Measurements from ENCODE around the gene PTPRD.
"Not testable (repeated sequence)": the region's sequence is repeated elsewhere in the genome, so short reads cannot be mapped to it uniquely, and the experiment has no call there.

Gene PTPRD

DNA sequence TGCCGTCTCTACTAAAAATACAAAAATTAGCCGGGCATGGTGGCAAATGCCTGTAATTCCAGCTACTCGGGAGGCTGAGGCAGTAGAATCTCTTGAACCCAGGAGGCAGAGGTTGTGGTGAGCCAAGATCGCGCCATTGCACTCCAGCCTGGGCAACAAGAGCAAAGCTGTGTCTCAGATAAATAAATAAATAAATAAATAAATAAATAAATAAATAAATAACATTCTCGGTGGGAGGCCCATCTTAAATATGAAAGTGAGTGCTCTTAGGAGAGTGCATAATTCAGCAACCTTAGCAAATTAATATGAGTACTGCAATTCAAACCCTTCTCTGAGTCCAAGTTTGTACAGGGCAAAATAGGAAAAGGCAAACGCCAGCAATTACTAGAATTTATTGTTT lies 1302.1 kb downstream of the PTPRD start:
- DNase-seq (ENCODE audit: low read depth): not testable (repeated sequence)

DNA sequence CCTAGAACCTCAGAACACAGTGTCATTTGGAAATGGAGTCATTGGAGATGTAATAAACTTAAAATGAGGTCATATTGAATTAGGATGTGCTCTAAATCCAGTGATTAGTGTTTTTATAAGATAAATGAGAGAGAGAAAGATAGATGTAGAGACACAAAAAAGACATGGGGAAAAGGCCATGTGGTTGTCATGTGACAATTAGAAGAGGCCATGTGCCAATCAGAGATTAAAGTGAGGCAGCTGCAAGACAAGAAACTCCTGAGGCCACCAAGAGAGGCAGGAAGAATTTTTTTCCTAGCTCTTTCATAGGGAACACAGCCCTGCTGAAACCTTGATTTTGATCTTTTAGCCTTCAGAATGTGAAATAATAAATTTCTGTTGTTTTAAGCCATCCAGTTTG lies 1307.2 kb downstream of the PTPRD start:
- DNase-seq (ENCODE audit: low read depth): no peak

DNA sequence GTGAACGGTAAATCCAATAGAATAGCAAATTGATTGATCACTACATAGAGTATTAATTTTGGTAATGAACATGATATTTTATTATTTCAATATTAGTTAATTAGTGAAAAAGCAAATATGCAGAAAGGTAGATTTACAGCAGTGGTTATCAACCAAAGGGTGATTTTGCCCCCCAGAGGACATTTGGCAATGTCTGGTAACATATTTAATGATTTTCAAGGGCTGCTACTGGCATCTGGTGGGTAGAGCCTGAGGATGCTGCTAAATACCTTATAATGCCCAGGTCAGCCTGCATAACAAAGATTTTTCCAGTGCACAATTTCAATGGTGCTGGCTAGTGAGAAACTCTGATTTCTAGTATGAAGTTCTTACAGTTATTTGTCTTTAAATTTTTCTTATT lies 1313.7 kb downstream of the PTPRD start:
- no peak for DNase-seq (ENCODE audit: low read depth)

DNA sequence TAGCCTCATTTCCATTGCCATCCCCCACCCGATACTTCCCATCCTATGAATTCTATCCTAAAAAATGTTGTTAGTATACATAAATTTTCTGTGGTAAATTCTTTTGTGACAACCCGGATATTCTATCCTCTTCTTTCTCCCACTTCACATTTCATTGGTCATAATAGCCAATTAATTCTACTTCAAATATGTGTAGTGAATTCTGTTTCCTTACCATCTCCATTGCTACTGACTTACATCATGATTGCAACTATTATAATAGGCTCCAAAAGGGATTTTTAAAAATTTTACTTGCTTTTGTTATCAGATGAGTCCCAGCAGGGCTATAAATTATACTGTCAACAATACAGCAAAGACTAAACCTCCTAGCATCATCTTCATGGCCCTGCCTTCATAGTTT lies 1326.8 kb downstream of the PTPRD start:
- no peak for DNase-seq (ENCODE audit: low read depth)

DNA sequence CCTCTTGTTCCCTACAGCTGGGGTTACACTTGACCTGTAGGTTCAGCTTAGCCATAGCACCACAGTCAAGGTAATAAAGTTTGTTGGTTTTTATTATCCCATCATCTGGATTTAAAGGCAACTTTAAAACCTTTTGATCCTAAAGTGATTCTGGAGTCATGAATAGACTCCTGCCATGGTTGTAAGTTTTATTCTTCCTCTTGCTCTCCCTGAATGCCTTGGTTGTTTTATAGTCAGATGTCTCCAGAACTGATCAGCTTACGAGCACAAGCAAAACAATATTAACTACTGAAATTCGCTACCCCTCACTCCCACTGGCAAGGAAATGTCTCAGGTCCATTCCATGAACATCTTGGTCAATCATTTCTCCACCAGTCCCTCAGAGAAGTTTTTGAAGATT lies 1328.6 kb downstream of the PTPRD start:
- DNase-seq (ENCODE audit: low read depth): no peak

DNA sequence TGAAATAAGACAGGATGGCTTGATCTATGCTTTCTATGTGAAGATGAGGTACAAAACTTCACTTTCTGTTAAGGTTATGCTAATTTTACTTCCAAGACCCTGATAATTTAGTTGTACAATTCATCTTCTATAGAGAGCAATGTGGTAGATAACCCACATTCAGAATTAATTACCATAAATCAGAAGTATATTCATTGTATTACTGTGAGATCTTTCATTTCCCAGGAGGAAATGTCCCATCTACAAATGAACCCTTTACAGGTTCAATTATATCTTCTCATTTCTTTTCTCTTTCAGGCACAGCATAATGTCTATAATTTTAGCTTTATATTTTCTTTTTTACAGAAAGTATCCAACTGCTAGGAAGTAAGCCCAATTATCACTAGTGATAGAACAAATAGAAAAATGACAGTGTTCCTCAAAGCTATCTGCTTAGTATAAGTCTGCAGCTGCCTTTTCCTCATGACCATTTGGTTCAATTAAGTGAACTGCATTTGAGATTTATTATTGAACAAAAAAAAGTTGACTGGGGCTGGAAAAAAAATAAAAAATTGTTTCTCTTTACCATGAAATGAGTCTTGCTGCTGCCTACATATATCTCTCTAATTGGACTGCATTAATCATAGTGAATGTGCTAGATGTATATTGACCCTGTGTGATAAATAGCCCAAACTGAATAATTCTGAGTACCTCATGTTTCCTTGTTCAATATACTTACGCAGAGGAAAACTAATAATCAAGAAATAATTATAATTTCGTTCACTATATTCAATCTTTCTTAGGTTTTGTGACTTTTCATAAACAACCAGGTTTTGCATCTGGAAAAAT lies 1329.4 kb downstream of the PTPRD start:
- DNase-seq (ENCODE audit: low read depth): no peak

DNA sequence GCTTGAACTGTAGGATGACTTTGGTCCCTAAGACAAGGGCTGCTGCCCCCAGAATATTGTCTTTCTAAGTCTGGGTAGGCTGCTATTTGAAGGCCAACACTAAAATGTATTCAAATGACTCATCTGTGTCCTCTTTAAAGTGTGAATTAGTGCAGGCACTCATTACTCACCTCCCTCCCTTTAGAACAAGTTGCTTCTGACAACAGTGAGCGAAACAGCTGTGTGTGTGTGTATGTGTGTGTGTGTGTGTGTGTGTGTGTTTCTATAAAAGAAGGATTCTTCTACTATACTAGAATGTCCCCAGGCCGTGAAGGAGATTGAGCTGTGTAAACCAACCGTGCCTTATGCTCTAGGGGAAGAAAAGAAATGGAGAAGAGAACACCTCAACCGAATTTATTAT lies 1337.2 kb downstream of the PTPRD start:
- DNase-seq (ENCODE audit: low read depth): no peak

DNA sequence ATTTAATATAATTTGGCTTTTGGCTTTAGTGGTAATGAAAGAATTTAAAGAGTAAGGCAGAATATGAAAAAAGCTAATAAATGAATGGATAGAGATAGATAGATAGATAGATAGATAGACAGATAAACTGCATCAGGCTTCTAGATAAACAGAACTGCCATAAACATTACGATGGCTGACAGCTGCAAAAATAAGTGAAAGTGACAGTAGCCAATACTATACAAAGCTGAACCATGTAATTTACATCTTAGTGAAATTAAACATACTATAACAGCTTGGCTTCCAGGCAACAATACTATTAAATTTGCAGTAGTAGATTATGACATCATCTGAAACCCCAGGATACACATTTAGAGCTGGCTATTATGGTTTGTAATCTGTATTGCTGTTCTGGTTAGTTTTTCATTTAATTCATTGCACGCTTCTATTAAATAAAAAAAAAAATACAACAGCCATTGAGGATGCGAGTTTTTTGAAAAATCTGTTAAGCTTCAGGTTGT lies 1354.8 kb downstream of the PTPRD start:
- DNase-seq (ENCODE audit: low read depth): no peak

DNA sequence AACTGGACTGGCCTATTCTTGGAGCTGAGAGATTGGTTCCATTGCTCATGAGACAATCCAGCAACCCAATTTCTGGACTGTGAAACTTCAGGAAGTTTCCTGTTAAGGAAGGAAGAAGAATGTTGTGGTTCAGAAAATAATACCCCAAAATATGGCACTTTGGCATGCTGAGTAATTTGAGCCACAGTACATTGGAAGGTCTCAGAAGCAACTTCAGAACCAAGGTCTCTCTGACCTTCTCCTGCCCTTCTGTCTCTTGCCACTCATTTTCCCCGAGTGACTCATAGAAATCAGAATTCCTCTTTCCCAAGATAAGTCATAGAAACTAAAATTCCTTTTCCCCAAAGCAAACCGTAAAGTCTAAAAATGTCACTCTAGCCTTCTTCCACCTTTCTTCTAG lies 1366.1 kb downstream of the PTPRD start:
- DNase-seq (ENCODE audit: low read depth): no peak

DNA sequence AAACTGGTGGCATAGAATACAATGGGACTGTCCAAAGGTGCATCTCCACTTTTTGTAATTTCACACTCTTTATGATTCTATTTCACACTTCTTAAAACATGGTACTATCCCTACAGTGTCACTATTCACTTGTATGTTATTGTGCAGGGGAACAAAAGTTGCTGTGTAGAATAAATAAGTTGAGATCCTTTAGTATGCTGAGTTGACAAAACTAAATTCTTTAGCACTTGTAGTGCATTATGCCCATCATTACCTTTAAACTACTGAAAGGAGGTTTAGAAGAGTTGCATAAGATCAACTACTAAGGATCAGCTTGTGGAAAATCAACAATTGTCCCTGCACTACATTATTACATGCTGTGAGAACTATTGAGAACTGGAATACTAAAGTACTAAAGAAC lies 1380.9 kb downstream of the PTPRD start:
- DNase-seq (ENCODE audit: low read depth): no peak

DNA sequence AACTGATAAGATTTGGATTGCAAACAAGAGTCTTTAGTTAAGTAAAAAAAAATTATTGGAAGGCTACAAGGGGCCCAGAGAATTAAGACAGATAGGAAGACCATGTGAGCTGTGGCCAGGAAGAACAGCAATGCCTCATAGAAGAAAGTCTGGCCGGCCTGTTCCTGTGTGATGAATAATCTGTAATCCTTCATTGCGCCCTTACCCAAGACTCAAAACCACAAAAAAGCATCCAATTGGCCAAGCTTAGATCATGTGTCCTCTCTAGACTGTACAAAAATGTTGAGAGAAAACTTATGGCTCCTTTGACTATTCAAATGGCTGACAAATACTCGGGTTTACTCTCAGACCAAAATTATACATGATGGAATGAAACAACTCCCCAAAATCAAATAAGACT lies 1383.5 kb downstream of the PTPRD start:
- no peak for DNase-seq (ENCODE audit: low read depth)

DNA sequence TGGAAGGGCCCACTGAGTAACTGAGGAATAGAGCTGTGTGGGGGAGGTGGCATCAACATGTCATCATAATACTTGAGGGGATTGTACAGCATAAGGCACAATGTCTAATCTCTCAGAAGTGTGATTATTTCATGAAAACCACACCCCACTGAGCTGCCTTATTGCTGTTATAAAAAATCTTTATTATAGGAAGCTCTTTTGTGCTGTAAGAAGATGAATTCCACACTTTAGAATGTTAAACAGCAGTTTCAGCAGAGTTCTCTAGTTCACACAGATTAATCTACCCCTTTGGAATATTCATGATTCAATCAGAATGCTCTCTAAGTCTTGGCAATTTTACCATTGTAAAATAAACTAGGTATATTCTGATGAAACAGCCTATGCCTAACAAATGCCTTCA lies 1389.6 kb downstream of the PTPRD start:
- DNase-seq (ENCODE audit: low read depth): no peak

DNA sequence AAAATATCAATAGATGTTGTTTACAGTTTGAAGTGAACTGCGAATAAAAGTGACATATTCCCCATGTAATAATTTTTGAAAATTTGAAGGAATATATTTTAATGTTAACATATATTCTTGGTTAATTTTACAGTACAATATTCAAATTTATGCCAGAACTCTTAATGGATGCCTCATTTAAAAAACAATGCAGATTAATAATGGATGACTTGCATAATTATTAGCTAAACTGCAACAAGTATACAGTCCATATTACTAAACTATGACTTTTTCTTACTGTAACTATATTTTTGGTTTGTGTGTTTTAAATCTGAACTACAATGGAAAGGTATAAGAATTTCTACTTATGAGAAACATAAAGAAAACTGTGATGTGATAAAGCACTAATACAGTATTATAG lies 1390.1 kb downstream of the PTPRD start:
- DNase-seq (ENCODE audit: low read depth): no peak

DNA sequence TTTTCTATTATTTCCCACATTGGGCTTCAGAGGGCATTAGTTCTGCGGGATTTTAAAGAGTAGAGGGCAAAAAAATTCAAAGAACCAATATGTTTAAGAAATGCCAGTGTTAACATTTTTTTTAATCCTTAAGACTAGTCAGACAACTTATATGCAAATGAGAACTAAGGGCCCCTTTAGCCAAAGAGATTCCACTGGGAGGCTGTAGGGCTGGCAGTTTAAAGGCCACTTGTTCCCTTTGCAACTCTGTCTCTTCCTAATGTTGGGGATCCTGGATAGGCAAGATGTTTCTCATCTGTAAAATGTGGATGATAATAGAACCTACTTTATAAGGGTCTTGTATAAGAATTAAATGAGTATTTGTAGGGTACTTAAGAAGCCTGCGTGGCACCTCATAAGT lies 1395.9 kb downstream of the PTPRD start:
- no peak for DNase-seq (ENCODE audit: low read depth)

DNA sequence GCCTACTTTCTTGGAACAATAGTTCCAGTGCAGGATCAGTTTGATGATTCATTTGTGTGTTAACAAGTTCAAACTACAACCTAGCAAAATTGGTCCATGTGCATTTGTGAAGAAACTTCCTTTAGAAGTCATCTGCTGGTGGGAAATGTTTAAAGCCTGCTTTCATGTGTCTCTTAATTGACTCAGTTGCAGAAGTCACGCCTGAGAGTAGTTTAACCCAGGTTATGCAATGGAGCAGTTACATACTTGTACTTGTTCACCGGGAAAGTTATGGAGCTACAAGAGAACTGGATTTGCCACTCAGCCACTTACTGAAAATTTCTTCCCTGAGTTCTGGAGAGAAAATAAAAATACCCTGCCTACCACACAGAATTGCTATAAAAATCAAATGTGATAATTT lies 1397.8 kb downstream of the PTPRD start:
- DNase-seq (ENCODE audit: low read depth): no peak

DNA sequence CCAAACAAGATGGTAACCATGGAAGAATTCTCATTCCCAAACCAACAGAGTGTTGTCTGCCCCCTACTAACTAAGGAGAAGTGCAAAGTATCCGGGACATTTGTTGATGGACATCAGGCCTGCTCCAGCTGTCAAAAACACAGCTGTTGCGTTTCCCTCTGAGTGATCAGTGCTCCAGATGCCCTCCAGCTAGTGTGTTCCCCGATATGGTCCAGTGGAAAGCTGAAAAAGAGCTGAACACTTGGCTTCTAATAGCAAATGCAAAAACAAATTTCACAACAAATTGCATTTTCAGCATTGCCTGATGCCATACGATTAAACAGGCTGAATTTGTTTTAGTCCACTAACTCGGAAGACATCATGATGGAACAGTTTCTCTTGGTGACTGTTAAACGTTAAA lies 1398.7 kb downstream of the PTPRD start:
- no peak for DNase-seq (ENCODE audit: low read depth)

DNA sequence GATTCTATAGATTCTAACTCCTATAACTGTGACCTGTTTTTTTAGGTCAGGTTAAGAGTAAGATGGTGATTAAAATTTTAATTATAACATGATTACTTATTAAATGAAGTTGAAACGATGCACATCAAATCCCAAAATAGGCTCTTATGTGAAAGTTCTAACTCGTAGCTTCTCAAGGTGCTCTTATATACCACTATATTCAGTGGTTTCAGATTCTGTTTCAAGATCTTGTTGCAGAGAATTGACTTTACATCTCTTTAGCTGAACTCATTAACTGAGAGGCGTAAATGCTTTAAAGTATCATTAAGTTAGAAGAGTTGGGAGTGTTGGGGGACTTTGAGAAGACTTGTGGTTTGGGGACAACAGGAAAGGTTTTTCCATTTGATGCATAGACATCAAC lies 1399.8 kb downstream of the PTPRD start:
- DNase-seq (ENCODE audit: low read depth): no peak

DNA sequence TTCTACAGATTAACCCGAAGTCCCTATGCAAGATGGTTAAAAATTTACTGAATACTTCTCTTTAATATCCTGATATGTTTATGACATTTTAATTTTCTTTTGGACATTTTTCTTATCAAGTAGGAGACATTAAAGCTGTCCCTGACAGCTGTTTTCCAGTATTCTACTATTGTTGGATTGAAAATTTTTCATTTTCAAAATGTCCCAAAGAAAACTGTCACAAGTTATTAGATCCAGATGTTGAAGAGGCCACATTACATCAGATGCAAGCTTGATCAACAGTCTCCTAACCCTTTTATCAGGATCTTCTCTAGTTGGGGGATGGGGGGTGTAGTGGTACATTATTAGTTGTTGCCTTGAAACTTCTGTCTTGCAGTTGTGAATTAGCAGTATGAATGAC lies 1410.5 kb downstream of the PTPRD start:
- DNase-seq (ENCODE audit: low read depth): no peak

DNA sequence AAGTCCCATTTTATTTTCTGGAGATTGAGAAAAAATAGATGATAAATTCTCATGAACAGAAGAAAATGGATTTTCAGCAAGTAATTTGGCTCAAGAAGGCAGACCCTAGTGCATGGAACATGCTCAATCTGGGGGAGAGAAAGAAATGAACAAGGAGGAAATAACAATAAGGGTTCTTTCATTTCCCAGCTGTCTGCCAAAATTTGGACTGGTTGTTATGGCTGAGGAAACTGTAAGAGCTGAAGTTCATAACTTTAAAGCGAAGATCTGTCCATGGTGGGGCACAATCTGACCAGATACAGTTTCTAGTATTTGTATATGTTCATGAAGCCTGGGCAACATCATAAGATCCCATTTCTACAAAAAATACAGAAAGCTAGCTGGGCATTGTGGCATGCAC lies 1426.7 kb downstream of the PTPRD start:
- no peak for DNase-seq (ENCODE audit: low read depth)

DNA sequence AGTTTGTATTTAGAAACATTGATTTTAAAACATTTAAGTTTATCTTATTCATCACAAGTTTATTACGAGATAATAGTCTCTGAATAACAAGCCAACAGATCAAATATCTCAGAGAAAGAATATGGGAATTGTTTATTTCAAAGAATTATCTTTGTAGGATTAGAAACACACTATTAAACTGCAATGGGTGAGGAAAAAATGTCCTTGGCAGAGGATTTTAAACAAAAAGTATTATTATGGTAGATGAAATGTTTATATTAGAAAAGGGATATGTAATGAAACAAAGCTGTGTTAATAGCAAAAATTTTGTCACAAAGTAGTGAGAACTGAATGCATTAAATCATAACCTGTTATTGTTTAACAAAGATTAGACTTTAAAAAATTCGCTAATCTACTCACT lies 1430.4 kb downstream of the PTPRD start:
- no peak for DNase-seq (ENCODE audit: low read depth)

DNA sequence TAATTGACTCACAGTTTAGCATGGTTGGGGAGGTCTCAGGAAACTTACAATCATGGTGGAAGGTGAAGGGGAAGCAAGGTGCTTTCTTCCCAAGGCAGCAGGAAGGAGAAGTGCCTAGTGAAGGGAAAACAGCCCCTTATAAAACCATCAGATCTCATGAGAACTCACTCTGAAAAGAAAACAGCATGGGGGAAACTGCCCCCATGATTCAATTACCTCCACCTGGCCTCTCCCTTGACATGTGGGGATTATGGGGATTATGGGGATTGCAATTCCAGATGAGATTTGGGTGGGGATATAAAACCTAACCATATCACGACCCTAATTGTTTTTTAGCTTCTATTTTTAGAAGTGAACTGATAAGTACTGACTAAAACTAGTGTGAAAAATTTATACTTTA lies 1435.7 kb downstream of the PTPRD start:
- no peak for DNase-seq (ENCODE audit: low read depth)

DNA sequence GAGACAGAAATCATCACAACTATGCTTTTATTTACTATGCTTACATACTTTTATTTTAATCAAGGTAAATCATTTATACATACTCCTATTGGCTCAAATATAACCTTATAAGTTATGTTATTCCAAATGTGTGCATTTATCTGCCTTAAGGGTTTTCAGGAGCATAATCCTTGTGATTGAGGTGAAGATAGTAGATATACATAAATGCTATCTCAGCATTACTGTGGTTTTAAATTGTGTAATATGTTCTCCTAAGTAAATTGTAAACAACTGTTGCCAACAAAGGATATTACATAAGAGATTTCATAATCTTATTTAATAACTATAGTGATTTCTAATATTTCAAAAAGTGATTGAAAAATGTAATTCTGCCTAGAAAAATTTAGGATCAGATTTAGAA lies 1438.4 kb downstream of the PTPRD start:
- no peak for DNase-seq (ENCODE audit: low read depth)

DNA sequence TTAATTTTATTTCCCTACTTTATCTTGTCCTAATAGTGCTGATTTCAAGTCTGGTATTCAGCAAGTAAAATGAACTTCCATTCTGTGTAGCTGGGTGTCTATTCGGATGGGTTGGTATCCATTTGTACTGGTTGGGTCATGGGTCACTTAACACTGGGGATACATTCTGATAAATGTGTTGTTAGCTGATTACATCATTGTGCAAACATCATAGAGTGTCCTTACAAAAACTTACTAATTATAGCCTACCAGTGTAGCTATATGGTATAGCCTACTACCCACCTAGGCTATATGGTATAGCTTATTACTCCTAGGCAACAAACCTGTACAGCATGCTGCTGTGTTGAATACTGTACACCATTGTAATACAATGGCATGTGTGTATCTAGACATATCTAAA lies 1439.5 kb downstream of the PTPRD start:
- no peak for DNase-seq (ENCODE audit: low read depth)

DNA sequence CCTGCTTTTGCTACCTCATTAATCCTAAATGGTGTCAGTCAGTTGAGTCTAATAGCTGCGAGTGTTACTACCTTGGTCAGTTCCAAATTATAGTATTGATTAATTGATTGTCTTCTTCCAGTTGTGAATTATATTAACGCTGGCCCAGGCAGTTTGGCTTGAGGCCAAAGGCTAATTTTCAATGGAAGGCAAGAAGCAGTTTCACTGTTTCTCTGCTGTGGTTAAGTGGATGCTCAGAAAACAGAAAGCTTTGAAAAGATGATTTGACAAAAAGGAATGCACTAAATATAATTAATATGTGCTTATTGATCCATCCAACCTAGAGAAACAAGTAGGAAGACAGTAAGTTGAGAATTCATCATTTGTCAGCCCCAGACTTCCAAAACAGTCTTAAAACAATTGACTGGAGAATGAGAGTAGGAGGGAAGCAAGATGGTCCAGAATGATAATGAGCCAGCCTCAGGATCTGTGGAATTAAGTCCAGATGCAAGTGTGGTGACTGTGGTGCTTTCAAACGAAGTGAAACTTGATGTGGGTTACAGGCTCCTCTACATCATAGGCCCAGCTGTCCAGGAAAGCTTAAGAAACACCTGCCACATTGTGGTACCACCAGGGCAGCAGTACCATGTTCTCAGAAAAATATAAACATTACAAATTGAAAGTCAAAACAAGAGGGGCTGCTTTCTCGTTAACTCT lies 1442.2 kb downstream of the PTPRD start:
- DNase-seq (ENCODE audit: low read depth): no peak
